ENCODE measurements around the gene CHKA. TPM values are rescaled to one million over a fixed set of nuclear protein-coding genes. Genes with fewer than 3 reads are reported as not detected.

The CHKA gene
- 16.0 and 22.2 TPM in 2 replicates for total RNA-seq (2014; rRNA removed; shearing (Covaris generic))

DNA sequence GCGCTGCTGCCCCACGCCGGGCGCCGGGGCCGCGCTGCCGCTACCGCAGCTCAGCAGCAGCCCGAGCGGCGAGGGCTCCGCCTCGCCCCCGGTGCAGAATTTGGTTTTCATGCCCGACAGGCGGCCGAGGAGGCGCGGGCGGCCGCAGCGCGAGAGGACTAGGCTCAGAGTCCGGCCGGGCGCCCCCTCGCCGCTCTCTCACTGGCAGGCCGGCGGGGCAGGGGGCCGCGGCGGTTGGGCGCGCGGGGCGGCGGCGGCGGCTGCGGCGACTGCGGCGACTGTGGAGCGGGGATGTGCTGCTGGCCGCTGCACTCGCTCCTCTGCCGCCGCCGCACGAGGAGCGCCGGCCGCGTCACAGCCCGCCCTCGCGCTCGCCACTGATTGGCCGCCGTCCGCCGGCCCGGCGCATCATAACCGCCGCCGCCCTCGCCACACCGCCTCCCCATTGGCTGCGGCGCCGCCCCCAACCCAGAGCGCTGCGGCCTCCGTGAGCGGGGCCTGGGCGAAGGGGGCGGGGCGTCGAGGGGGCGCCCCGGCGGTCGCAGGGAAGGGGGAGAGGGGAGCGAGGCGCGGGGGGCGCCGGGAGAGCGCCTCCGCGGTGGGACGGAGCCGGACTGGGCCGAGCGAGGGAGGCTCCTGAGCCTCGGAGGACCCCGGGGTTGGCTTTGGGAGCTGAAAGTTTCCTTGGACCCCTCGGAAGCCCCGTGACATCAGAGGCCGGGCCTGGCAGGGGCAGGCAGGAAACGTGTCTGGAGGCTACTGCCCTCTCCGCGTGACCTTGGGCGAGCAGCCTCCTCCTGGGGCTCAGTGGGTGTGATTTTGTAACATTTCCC lies at the start of gene CHKA:
CHKA (minus strand) TSS at position 322 of the 833 bp plus-strand sequence; CDS start at position 111, 211 bp downstream.

DNA sequence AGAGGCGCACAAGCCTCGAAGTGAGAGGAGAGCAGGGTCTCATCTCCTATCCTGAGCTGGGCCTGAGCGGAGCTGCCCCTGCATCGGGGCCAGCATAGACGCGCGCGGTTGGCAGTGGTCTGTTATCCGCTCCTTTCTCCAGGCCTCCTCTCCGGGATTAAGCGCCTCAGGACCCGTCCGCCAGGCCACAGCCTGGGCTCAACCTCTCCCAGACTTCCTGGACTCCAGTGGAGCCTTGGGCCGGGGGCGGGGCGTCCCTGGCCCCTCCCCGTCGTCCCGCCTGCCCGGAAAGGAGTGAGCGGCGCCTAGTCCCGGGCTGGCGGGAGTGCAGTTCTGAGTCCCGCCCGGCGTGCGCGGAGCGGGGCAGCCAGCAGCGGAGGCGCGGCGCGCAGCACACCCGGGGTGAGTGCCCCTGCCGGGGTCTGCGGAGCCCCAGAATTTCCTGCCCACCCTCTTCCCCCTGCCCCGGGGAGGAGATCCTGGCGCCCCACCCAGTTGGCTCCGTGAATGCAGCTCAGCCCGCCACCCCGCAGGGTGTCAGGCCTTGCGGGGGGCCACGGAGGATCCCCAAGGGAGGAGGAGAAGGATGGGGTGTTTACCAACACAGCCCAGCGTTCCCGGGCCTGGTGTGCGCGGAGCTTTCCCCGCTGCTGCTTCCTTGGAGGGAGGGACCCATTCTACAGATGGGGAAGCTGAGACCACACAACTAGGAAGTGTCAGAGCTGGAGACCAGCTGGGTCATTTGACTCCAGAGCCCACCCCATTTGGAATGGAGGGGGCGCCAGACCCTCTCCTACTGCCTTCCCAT lies 82.3 kb downstream of the CHKA start, which contains the start of gene TCIRG1:
TCIRG1 (plus strand) TSS at position 308 of the 808 bp plus-strand sequence. CDS start 2,247 bp downstream, outside the sequence.

DNA sequence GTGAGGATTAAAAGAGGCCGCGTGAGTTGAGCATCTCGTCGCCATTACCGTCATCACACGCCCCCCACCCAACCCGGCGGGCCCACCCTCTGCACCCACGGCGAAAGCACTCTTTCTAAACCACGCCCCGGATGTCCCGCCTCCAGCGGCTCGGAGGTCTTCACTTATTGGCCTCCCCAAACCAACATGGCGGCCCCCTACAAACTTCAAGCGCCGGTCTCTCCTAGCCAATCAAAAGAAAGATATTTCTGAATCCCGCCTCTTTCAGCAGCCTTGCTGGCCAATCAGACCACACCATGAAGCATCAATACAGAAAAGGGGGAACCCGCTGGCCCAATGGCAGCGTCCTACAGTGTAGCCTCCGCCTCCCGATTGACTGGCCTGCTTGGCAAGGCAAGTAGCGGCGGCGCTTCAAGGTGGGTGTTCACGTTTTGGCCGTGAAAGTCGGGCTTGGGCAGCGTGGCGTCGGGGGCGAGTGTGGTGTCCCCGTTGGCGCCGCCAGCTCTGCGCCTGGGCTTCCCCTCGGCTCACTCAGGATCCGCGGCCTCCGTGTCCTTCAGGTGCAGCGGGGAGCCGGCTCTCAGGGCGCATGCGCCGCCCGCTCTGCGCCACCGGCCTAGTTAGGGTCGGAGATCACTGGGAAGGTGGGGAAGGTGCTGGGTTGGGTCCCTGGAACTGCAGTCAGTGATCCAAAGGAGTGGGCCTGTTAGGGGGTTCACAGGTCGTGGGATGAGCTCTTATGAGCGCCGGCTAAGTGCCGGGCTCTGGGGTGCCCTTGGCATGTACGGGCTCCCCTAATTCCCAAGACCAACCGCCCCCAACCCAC lies 90.7 kb downstream of the CHKA start, which contains the start of gene NDUFS8:
NDUFS8 (plus strand) TSS at position 364 of the 826 bp plus-strand sequence. CDS start 1,471 bp downstream, outside the sequence.

DNA sequence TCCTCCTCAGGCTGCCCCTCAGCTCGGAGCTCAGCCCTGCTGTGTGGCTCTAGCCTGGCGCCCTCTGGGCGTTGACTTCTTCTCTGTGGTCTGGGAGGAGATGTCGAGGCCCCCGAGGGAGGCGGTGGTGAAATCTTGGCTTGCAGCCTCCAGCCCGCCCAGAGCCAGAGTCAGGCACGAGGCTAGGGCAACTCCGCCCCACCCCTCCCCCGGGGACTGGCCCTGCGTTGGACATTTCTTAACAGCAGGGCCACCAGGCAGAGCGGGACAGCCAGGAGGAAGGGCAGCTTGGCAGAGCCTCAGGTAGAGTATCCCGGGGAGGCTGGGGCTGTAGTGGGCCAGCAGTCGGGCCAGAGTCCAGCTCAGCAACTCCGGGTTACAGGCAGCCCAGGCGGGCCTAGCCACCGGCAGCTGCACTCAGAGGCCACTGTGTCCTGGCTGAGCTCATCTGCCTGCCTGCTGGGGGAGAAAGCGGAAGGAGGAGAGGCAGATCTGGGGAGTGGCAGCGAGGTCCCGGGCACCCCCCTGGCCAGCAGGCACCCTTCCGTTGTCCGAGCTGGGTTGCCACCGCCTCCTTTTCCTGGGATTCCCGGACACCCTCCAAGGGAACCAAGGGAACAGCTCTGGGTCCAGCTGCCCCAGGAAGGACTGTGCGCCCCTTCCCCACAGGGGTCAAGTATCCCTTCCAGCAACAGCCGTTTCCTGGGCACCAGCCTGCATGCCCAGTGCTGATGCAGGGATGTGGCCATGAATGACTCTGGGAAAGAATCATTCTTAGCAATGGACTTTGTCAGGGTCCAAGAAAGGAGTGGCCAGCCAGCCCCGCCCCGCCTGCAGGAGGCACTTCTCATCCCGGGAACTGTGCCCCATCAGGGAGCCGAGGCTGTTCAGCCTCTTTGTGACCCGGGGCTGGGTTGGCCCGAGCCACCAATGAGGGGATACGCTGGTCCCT lies 110.8 kb downstream of the CHKA start, which contains the start of gene ALDH3B1:
ALDH3B1 (plus strand) TSS at position 238 of the 952 bp plus-strand sequence. CDS start 4,971 bp downstream, outside the sequence.

DNA sequence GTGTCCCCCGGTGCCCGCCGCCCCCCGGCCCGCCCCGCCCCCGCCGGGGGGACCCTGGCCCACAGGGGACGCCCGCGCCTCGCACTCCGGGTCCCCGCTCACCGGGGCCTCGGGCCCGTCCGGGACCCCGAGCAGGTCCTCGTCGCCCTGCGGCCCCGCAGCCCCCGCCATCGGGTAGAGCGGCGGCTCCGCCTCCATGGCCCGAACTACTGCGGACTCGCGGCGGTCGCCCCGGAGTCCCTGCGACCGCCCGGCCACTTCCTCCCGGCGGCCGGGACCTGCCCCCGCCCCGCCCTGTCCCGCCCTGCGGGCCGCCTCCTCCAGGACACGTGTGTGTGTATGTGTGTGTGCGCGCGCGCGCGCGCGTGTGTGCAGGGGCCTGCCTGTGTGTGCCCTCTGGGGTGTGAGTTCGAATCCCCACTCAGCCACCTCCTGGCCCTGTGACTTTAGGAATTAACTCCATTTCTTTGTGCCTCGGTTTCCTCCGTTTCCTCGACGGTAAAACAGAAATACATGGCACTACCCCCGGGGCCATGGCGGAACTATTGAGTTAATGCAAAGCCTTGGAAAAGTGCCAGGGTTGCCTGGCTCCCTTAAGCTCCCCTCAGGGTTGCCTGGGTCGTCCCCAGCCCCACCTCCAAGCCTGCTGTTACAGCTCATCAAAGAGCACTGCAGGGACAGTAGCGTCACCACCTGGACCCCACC lies 117.2 kb downstream of the CHKA start, which contains the start of gene UNC93B1:
UNC93B1 (minus strand) TSS at position 252 of the 705 bp plus-strand sequence; CDS start at position 198, 54 bp downstream.

Small RNA genes within 50 kb of the gene (small RNA-seq; reads per million reads assigned to genes)
- not detected for gene MIR6753

Other genes with a start within 250 kb of the CHKA start
- 34.8 and 38.8 TPM in 2 replicates for gene UNC93B1, start 117.3 kb downstream of the CHKA start, total RNA-seq (2014; rRNA removed; shearing (Covaris generic))
- gene ALDH3B1, start 111.1 kb downstream of the CHKA start, total RNA-seq (2014; rRNA removed; shearing (Covaris generic)): 32.3 and 38.2 TPM in 2 replicates
- gene NDUFS8, start 90.7 kb downstream of the CHKA start, total RNA-seq (2014; rRNA removed; shearing (Covaris generic)): 242 and 261 TPM in 2 replicates
- gene TCIRG1, start 82.4 kb downstream of the CHKA start, total RNA-seq (2014; rRNA removed; shearing (Covaris generic)): 80.7 and 89.0 TPM in 2 replicates
- gene KMT5B, start 91.9 kb upstream of the CHKA start, total RNA-seq (2014; rRNA removed; shearing (Covaris generic)): 20.9 and 23.8 TPM in 2 replicates
- gene C11orf24, start 150.6 kb upstream of the CHKA start, total RNA-seq (2014; rRNA removed; shearing (Covaris generic)): 57.5 and 63.6 TPM in 2 replicates
- 26.4 and 30.6 TPM in 2 replicates for gene LRP5, start 191.2 kb upstream of the CHKA start, total RNA-seq (2014; rRNA removed; shearing (Covaris generic))

All from A375 (cell line).